Measurements from ENCODE around the gene FGF14. TPM values are rescaled to one million over a fixed set of nuclear protein-coding genes. Genes with fewer than 3 reads are reported as not detected.
"Not testable (repeated sequence)": the region's sequence is repeated elsewhere in the genome, so short reads cannot be mapped to it uniquely, and the experiment has no call there.

Gene FGF14
- total and polyA plus RNA-seq, 3 donors from 2014 or later: 0.56 to 4.5 (median 1.7) TPM

GRCh38 chr13:102122147-102122546, 279.7 kb downstream of the FGF14 start:
- intact Hi-C loops (cut with DNase I; ENCODE audit: low total_unique reads): no loop called here
- H3K27me3 ChIP-seq: no peaks in the 10 kb centered on the region
- 86 to 92% methylated on average over 4 of the region's 4 CpGs for WGBS, 2 donors

GRCh38 chr13:102117175-102117831, 284.5 kb downstream of the FGF14 start:
- Histone ChIP-seq H3K4me1 (no peaks in the 10 kb centered on the region), H3K9me3 (no peaks in the 10 kb centered on the region), H3K27ac (no peak overlapping the region), H3K36me3 (ENCODE audit: low read depth, missing control alignments) (no peaks in the 10 kb centered on the region), H3K27me3 (no peaks in the 10 kb centered on the region), H3K4me3 (no peak overlapping the region)
- intact Hi-C loops (cut with DNase I; ENCODE audit: low total_unique reads): no loop called here
- 70 to 74% methylated on average over 7 of the region's 7 CpGs for WGBS, 2 donors
- DNase-seq: no peak
- no peak for TF ChIP-seq POLR2A (IDR thresholded peaks at IDR 0.05)
- TF ChIP-seq CTCF (IDR thresholded peaks at IDR 0.05): no peak

More at GRCh38 chr13:102122147-102122546, 279.7 kb downstream of the FGF14 start:
- Histone ChIP-seq H3K4me3 (no peak overlapping the region), H3K9me3 (no peaks in the 10 kb centered on the region), H3K4me1 (no peaks in the 10 kb centered on the region), H3K27ac (no peak overlapping the region), H3K36me3 (ENCODE audit: low read depth, missing control alignments) (no peaks in the 10 kb centered on the region)
- TF ChIP-seq CTCF (IDR thresholded peaks at IDR 0.05) (no peak), POLR2A (IDR thresholded peaks at IDR 0.05) (no peak)
- DNase-seq: no peak

GRCh38 chr13:102103469-102103868, 298.4 kb downstream of the FGF14 start:
- no peak overlapping the region for H3K27ac ChIP-seq
- DNase-seq: no peak
- no peaks in the 10 kb centered on the region for H3K4me1 ChIP-seq
- no peak overlapping the region for H3K4me3 ChIP-seq
- no peaks in the 10 kb centered on the region for H3K36me3 ChIP-seq (ENCODE audit: low read depth, missing control alignments)
- TF ChIP-seq CTCF (IDR thresholded peaks at IDR 0.05) (no peak), POLR2A (IDR thresholded peaks at IDR 0.05) (no peak)
- H3K27me3 ChIP-seq: no peaks in the 10 kb centered on the region
- intact Hi-C loops (cut with DNase I; ENCODE audit: low total_unique reads): no loop called here
- H3K9me3 ChIP-seq: no peaks in the 10 kb centered on the region
- WGBS, 2 donors: 72 to 74% methylated on average over 3 of the region's 3 CpGs

GRCh38 chr13:102100234-102100633, 301.6 kb downstream of the FGF14 start:
- Histone ChIP-seq H3K27me3 (no peaks in the 10 kb centered on the region), H3K27ac (no peak overlapping the region), H3K4me1 (no peaks in the 10 kb centered on the region), H3K4me3 (no peak overlapping the region), H3K36me3 (ENCODE audit: low read depth, missing control alignments) (no peaks in the 10 kb centered on the region), H3K9me3 (no peaks in the 10 kb centered on the region)
- intact Hi-C loops (cut with DNase I; ENCODE audit: low total_unique reads): no loop called here
- DNase-seq: no peak
- WGBS, 2 donors: 73 to 77% methylated on average over 3 of the region's 3 CpGs
- TF ChIP-seq POLR2A (IDR thresholded peaks at IDR 0.05) (no peak), CTCF (IDR thresholded peaks at IDR 0.05) (no peak)

GRCh38 chr13:102097708-102098107, 304.1 kb downstream of the FGF14 start:
- TF ChIP-seq POLR2A (IDR thresholded peaks at IDR 0.05) (no peak), CTCF (IDR thresholded peaks at IDR 0.05) (no peak)
- H3K4me3 ChIP-seq: no peak overlapping the region
- 29 to 52% methylated on average over 5 of the region's 5 CpGs for WGBS, 2 donors
- H3K9me3 ChIP-seq: no peaks in the 10 kb centered on the region
- no peaks in the 10 kb centered on the region for H3K36me3 ChIP-seq (ENCODE audit: low read depth, missing control alignments)
- H3K27ac ChIP-seq: no peak overlapping the region
- intact Hi-C loops (cut with DNase I; ENCODE audit: low total_unique reads): no loop called here
- H3K4me1 ChIP-seq: no peaks in the 10 kb centered on the region
- H3K27me3 ChIP-seq: no peaks in the 10 kb centered on the region
- no peak for DNase-seq

GRCh38 chr13:102093288-102093687, 308.6 kb downstream of the FGF14 start:
- H3K4me1 ChIP-seq; H3K36me3 ChIP-seq (ENCODE audit: low read depth, missing control alignments); H3K9me3 ChIP-seq; DNase-seq; H3K27me3 ChIP-seq; intact Hi-C loops (cut with DNase I; ENCODE audit: low total_unique reads); H3K4me3 ChIP-seq; H3K27ac ChIP-seq: not testable (repeated sequence)
